HG03575 (cell line): ENCODE data around the gene SALL4.
"Not testable (repeated sequence)": the region's sequence is repeated elsewhere in the genome, so short reads cannot be mapped to it uniquely, and the experiment has no call there.

ENCODE experiments used
- ATAC-seq: cut with Tn5 transposase; IDR thresholded peaks from one replicate; pipeline ENCODE4 v1.9.1; 2021; ENCODE audit not compliant: unreplicated experiment, insufficient number of reproducible peaks, low FRiP score; ENCODE audit errors: extremely low read depth

Gene SALL4

DNA sequence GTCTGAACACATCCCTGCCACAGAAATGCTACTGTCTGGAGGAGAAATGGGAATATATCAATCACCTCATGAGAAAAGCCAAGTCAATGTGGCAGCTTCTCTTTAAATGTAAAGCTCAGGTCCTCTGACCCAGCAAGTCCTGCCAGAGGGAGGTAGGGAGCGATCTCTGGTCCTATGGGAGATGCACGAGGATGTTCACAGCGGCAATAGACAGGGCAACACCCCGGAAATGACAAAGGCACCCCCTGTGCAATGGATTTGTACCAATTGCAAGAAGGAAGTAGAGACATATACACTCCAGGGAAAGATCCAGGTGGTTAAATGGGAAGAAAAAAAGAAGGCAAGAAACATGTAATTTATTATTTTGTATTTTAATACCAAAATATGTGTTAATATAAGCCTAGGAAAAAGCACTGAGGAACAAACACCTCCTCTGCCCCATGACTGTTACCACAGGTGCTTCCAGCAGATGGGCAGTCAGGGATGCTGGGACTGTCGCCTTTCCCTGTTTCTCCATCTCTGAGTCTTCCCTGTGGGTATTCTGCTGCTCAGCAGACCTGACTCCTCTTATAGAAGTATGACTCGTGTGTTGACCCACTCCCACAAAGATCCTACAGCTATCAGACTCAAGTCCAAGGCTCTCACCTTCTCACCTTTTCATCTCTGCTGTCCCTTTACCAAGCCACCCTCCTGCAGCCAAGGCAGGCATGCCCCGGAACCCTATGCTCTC, 55.0 kb downstream of the SALL4 start:
- no peak for ATAC-seq

DNA sequence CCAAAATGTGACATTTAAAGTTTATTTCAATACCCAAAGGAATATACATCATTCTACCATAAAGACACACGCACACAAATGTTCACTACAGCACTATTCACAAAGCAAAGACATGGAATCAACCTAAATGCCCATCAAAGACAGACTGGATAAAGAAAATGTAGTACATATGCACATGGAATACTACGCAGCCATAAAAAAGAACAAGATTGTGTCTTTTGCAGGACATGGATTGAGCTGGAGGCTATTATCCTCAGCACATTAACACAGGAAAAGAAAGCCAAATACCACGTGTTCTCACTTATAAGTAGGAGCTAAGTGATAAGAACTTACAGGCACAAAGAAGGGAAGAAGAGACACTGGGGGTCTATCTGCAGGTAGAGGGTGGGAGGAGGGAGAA, 56.5 kb downstream of the SALL4 start:
- no peak for ATAC-seq

DNA sequence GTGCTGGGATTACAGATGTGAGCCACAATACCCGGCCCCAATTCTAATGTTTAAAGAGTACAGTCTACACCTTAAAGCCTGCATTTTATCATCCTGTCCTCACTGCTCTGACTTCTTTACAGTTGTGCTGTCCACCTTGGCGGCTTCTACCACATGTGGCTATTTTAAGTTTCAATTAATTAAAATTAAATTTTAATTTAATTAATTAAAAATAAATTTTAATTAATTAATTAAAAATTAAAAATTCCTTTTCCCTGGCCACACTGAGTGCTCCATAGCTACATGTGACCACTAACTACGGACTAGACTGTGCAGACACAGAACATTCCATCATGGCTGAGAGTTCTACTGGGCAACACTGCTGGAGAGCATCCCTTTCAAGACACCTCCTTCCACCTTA, 61.5 kb downstream of the SALL4 start:
- no peak for ATAC-seq

DNA sequence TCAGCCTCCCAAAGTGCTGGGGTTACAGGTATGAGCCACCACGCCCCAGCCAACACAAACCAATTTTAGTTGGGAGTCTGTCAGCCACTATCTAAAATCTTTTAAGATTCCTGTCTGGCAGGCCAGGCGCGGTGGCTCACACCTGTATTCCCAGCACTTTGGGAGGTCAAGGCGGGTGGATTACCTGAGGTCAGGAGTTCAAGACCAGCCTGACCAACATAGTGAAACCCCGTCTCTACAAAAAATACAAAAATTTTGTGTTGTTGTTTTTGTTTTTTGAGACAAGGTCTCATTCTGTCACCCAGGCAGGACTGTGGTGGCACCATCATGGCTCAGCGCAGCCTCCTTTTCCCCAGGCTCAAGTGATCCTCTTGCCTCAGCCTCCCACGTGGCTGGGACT, 62.0 kb downstream of the SALL4 start:
- ATAC-seq, result not testable (repeated sequence)

DNA sequence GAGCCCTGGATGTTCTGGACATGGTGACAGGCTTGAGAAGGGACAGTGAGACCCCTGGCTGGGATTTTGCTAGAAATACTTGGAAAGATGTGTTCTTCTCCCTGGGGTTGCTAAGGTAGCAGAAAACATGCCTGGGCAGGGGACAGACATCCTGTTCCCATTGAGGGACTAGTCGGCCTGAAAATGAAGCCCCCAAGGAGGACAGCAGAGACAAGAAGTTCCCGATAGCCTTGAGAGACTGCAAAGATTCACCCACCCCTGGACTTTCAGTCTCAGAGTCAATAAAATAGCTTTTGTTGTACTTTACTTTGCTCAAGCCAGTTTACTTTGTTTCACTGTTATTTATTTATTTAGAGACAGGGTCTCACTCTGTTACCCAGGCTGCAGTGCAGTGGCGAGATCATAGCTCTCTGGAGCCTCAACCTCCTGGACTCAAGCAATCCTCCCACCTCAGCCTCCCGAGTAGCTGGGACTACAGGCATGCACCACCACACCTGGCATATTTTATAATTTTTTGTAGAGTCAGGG, 62.5 kb downstream of the SALL4 start:
- ATAC-seq, result no peak

DNA sequence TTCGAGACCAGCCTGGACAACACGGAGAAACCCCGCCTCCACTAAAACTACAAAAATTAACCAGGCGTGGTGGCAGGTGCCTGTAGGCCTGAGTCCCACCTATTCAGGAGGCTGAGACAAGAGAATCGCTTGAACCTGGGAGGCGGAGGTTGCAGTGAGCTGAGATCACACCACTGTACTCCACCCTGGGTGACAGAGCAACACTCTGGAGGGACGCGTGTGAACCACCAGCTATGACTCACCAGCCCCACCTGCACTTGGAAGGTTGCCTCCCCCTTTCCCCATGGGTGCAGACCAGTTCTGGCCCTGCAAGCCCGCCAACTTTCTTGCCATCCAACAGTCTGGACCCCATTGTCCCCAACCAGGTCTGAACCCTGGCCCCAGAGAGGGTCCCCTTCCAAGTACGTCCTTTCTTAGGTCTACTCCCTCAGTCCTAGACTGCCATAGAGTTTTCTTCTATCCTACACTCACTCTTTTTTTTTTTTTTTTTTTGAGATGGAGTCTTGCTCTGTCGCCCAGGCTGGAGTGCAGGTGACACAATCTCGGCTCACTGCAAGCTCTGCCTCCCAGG, 63.4 kb downstream of the SALL4 start:
- no peak for ATAC-seq

DNA sequence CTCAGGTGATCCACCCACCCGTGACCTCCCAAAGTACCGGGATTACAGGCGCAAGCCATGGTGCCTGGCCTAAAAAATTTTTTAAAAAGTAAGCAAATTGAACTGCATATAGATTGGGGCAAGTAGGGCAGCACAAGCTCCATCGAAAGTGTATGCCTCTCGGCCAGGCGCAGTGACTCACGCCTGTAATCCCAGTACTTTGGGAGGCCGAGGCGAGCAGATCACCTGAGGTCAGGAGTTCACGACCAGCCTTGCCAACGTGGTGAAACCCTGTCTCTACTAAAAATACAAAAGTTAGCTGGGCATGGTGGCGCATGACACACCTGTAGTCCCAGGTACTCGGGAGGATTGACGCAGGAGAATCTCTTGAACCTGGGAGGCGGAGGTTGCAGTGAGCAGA, 64.1 kb downstream of the SALL4 start:
- not testable (repeated sequence) for ATAC-seq

DNA sequence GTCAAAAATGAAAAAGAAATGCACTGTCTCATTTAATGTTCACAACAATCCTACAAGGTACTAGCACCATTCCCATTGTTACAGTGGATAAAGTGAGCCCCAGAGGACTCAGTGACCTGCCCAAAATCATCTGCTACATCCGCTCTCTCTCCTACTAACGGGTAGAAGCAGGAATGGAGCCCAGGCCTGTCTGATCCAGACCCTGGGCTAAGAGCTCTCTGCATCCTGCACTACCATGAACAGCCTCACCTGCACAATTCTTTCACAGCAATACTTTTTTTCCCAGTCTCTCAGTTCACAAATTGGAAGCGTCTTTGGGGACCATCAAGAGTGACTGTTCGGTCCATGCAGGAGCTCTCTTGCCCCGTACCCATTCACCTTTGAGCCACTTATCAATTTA, 65.4 kb downstream of the SALL4 start:
- no peak for ATAC-seq

DNA sequence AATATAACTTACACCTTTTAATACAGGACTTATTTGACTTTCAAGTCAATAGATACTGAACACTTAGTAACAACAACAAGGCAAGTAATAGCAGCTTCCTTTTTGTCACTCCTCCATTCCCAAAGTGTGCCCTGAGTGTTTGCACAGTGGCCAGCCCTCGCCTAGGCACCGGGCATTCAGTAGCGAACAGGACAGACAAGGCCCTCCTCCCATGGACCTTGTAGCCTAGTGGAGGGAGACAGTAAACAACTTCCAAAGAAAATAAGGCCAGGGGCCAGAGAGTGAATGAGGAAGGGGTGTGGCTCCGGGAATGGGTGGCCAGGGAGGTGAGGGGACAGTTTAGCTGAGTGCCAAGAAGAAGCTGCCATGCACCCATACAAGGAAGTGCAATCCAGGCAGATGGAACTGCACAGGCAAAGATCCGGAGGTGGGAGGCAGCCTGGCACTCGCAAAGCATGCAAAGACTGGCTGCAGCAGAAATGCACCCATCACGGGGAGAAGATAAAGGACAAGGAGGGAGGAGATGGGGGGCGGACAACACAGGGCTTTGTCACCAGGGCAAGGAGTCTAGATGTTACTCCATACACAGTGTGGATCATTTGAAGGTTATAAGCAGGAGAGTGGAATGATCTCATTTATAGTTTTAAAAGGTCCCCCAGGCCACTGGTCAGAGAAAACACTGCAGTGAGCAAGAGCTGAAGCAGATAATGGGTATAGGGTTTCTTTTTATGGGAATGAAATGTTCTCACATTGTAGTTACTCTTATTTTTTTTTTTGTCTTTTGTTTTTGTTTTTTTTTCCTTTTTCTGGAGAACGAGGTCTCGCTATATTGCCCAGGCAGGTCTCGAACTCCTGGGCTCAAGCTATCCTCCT, 66.4 kb downstream of the SALL4 start:
- ATAC-seq, result no peak

DNA sequence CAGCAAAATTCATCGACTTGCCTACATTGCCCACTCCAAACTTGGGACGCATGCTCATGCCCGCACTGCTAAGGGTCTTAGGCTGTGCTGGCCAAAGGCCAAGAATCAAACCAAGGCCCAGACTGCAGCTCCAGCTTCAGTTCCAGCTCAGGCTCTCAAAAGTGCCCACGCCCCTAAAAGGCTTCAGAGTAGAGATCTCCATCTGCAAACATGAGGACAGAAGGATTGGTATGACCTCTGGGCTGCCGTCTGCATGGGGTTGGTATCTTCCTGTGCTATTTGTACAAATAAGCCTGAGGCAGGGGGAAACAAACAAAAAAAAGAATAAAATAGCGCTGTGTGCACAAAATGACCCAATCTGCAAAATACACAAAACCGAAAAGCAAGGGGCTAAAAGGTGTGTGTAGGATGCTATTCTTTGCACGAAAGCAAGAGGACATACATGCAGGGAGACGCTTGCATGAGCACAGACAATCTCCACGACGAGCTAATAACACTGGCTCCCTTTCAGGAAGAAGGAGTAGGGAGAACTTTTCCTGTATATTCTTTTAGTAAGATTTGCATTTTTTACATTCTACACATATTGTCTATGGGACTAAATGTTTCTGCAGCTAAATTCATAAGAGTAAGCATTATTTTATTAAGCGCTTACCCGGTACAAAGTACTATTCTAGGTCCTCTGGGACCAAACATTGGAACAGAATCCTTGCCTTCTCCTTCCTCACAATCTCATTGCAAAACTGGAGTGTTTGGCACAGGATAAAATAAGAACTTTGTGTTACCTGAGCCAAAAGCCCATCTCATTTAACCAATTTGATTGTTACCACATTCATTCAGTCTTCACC, 67.2 kb downstream of the SALL4 start:
- ATAC-seq, result no peak

DNA sequence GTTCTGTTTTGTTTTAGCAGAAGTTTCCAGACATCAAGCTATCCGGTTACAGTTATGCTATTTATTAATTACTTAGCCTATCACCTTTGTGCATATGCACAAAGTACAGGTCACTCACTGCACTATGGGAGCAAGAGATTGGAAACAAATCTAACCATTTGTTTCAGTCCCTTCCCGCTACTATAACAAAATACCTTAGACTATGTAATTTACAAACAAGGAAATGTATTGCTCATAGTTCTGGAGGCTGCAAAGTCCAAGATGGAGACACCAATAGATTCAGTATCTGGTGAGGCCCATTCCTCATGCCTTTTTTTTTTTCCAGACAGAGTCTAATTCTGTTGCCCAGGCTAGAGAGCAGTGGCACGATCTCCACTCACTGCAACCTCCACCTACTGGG, 69.3 kb downstream of the SALL4 start:
- ATAC-seq, result no peak
